ENCODE measurements around the gene RGS9.
A peak's percentile ranks its signal among the peaks of the same experiment; 100 is the strongest.
"Not testable (repeated sequence)": the region's sequence is repeated elsewhere in the genome, so short reads cannot be mapped to it uniquely, and the experiment has no call there.

Gene RGS9

DNA sequence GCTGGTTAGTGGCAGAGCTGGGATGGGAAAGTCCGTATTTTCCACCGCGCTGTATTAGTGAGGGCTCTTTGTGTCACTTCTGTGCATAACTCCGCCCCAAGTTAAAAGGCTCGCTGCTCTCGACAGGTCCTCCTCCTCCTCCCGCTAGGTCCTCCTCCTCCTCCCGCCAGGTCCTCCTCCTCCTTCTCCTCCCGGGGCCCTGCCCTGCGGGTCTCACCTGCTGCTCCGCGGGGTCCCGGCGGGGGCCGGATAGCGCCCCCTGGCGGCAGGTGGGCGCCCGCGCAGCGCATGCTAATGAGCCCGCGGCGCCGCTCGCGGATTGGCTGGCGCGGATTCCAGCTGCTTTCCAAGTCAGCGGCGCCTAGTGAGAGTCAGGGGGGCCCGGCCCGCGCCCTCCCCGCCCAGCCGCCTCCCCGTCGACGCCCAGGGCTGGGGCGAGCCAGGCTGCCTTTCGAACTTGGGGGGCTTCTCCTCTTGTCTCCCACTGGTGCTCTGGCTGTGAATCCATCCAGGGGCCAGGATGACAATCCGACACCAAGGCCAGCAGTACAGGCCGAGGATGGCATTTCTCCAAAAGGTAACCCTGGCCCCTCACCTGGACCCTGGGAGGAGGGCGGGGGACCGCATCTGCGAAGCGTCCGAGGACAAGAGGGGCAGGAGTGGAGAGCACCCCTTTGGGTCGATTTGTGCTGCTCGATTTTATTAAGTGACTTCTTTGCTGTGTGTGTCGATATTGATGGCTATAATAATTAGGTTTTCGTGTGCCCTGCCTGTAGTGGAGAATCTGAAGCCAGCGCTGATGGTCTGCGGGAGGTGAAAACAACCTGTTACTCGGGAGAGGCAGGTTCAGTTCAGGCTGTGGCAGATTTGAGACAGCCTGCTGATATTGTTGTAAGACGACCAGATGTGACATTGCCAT is at the start of gene RGS9:
TSS of gene RGS9 (plus strand) at position 350 of the 919 bp plus-strand sequence. CDS start at position 521, 171 bp downstream.
- peak; percentile 58 to 82 for DNase-seq (ENCODE audit: low read depth in 1 of 2, low spot score in 1 of 2)

DNA sequence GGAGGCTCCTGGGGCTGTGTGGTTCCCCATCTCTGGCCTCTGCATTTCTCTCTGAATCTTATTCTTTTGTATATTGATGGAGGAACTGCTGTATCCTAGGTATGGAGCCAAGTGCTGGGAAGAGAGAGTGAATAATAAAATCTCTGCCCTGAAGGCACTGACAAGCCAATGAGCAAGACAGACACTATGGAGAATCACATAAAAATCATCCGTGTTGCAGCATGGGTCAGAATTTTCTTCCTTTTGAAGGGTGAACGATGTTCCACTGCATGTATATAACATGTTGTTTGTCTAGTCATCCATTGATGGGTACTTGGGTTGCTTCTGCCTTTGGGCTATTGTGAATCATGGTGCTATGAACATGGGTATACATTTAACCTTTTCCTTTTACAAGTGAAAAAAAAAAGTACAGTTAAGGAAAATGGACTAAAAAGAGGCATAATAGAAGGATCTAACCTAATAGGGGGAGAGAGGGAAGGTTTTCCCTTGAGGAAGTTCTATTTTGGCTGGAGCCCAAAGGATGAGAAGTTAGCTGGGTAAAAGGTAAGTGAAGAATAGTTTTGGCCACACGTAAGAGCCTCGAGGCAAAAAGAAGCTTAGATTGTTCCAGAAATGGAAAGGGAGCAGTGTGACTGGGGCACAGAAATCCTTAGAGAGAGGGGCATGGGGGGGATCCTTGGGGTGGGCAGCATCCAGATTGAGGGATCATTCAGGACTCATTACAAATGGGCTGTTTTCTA is 48.4 kb upstream of the RGS9 start:
- DNase-seq (ENCODE audit: low read depth in 1 of 2, low spot score in 1 of 2), result no peak

DNA sequence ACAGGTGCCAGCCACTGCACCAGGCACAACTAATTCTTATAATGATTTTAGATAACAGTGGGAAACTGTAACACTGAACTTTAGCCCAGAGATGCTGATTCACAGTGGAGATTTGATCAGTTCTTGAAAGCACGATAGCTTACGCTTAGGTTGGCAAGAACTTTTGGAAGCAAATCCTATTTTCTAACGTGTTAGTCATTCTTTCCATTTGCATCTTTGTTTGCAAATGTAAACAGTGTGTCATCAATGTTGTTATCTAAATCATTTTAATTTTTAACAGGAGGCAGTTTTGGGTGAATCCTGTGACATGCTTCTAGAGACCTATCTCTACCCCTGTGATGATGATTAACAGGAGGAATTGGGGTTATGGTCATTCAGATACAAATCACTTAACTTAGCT is 44.9 kb upstream of the RGS9 start:
- DNase-seq (ENCODE audit: low read depth in 1 of 2, low spot score in 1 of 2), result no peak

DNA sequence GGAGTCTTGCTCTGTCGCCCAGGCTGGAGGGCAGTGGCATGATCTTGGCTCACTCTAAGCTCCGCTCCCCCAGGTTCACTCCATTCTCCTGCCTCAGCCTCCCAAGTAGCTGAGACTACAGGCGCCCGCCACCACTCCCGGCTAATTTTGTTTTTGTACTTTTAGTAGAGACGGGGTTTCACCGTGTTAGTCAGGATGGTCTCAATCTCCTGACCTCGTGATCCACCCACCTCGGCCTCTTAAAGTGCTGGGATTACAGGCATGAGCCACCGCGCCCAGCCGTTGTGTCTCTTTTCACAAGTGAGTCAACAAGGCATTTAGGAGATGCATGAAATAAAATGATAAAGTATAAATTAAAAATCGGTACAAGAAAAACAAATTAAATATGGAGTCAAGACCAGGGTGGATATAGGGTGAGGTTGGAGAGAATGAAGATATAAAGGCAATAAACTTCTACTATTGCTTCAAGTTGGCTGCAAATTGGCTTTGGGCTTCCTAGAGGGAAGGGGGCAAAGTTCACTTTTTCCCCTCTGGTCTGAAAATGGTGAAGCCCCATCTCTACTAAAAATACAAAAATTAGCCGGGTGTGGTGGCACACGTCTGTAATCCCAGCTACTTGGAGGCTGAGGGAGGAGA is 44.3 kb upstream of the RGS9 start:
- DNase-seq (ENCODE audit: low read depth in 1 of 2, low spot score in 1 of 2), result not testable (repeated sequence)

DNA sequence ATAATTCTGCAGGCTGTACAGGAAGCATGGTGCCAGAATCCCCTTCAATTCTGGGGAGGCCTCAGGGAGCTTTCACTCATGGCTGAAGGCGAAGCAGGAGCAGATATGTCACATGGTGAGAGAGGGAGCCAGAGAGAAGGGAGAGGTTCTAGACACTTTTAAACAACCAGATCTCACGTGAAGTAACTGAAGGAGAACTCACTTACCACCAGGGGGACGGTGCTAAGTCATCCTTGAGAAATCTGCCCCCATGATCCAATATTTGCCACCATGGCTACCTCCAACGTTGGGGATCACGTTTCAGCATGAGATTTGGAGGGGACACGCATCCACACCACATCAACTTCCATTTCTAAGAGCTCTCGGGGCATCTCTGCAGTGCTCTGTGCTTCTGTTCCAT is 43.2 kb upstream of the RGS9 start:
- DNase-seq (ENCODE audit: low read depth in 1 of 2, low spot score in 1 of 2), result no peak

DNA sequence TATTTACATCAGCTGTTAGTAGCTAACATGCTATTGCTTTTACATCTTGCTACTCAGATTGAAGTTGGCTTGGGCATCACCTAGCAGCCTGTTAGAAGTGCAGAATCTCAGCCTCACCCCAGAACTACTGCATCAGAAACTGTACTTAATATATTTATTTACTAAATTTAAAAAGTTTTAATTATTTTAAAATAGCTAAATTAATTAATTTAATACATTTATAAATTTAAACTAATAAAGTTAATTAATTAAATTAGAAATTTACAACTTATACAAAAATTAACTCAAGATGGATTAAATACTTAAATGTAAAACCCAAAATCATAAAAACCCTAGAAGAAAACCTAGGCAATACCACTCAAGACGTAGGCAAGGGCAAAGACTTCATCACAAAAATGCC is 41.7 kb upstream of the RGS9 start:
- DNase-seq (ENCODE audit: low read depth in 1 of 2, low spot score in 1 of 2), result no peak

DNA sequence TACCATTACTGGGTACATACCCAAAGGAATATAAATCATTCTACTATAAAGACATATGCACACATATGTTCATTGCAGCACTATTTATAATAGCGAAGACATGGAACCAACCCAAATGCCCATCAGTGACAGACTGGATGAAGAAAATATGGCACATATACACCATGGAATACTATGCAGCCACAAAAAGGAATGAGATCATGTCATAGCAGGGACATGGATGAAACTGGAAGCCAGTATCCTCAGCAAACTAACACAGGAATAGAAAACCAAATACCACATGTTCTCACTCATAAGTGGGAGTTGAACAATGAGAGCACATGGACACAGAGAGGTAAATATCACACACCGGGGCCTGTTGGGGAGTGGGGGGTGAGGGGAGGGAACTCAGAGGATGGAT is 40.8 kb upstream of the RGS9 start:
- DNase-seq (ENCODE audit: low read depth in 1 of 2, low spot score in 1 of 2), result not testable (repeated sequence)

DNA sequence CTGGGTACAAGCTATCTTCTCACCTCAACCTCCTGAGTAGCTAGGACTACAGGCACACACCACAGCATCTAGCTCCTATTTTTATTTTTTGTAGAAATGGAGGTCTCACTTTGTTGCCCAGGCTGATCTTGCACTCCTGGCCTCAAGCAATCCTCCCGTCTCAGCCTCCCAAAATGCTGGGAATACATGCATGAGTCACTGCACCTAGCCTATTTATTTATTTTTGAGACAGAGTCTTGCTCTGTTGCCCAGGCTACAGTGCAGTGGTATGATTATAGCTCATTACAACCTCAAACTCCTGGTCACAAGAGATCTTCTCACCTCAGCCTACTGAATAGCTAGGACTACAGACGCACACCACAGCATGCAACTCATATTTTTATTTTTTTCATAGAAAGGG is 40.1 kb upstream of the RGS9 start:
- no peak for DNase-seq (ENCODE audit: low read depth in 1 of 2, low spot score in 1 of 2)

DNA sequence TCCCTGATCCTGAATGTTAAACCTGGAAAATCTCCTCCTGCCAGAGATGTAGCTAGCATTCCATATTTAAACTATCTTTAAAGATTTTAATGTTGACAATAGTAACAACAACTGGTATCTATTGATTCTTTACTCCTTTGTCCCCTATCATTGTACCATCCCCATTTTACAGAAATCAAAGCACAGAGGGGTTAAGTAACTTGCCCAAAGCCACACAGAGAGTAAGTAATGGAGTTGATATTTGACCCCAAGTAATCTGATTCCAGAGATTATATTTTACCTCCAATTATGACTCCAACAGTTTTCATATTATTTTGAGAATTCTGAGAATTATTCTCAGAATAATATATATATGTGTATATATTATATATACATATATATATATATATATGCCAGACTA is 37.7 kb upstream of the RGS9 start:
- no peak for DNase-seq (ENCODE audit: low read depth in 1 of 2, low spot score in 1 of 2)

DNA sequence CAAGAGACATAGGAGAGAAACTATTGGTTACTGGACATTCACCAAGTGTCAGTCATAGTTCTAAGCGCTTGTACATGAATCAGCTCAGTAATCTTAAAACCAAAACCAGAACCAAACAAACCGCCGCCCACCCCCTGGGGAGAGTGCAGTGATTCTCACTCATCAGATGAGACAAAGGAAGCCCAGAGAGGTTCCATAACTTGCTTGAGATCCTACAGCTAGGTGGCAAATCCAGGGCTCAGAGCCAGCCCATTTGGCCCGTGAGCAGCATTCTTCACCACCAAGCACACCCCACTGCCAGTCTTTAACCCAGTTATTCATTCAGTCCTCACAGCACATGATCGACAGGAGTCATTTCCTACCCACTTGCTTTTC is 37.2 kb upstream of the RGS9 start:
- DNase-seq (ENCODE audit: low read depth in 1 of 2, low spot score in 1 of 2), result peak; percentile 20 to 55

DNA sequence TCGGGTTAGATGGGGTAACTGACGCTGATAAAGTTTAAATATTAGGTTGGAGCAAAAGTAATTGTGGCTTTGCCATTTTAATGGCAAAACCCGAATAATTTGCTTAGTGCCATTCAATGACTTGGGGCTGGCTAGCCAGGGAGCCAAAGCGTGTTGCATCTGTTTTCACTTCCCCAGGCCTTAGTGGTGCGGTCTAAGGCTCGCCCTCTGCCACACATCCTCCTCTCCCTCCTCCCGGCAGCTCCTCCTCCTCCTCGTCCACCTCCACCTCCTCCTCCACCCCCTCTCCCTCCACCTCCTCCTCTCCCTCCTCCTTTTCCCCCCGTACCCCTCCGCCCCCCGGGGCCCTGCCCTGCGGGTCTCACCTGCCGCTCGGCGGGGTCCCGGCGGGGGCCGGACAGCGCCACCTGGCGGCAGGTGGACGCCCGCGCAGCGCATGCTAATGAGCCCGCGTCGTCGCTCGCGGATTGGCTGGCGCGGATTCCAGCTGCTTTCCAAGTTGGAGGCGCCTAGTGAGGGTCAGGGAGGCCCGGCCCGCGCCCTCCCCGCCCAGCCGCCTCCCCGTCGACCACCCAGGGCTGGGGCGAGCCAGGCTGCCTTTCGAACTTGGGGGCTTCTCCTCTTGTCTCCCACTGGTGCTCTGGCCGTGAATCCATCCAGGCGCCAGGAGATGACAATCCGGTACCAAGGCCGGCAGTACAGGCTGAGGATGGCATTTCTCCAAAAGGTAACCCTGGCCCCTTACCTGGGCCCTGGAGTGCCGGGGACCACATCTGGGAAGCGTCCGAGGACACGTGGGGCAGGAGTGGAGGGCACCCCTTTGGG is 36.6 kb upstream of the RGS9 start:
- peak; percentile 59 to 72 for DNase-seq (ENCODE audit: low read depth in 1 of 2, low spot score in 1 of 2)

DNA sequence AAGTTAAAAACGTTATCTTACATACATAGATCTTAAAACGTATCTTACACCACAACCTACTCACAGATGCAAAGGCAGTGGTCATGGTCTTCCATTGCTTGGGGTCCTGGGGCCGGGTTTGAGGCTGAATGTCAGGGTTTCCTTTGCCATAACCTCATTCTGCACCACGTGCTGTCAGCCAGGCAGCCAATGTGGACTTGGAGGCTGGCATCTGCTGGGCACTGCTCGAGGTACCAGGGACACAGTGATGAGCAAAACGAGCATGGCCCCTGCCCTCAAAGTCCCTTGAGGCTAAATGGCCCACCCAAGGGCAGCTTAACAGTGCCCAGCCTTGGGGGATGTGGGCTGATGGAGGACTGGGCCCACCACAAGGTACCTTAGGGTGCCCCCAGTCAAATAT is 35.8 kb upstream of the RGS9 start:
- no peak for DNase-seq (ENCODE audit: low read depth in 1 of 2, low spot score in 1 of 2)

DNA sequence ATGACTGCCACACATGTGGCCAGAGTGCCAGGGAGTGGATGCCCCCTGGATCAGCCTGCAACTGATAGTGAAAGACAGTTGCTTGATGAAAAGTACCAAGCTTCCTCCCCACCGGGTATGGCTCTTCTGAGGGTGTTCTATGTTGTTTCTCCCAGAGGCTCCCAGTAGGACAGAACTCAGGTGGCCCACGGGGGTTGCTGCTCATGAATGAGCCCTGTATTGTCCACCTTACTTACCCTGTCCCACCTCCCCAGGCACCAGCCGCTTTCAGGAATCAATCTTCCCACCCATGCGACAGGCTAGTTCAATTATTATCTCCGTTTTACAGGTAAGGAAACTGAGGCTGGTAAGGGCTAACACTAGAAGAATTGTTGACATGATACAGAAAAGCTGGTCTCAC is 34.9 kb upstream of the RGS9 start:
- DNase-seq (ENCODE audit: low read depth in 1 of 2, low spot score in 1 of 2), result no peak

DNA sequence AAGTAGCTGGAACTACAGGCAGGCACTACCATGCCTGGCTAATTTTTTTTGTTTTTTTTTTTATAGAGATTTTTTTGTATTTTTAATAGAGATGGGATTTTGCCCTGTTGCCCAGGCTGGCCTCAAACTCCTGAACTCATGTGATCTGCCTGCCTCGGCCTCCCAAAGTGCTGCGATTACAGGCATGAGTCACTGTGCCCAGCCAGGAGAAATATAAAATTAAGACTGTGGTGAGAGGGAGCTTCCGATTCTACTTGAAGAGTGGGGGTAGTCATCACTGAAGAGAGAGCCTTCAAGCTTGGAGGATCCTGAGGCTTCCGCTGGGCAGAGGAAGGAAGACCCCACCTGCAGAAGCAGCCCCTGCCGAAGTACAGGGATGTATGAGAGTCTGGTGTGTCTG is 34.4 kb upstream of the RGS9 start:
- DNase-seq (ENCODE audit: low read depth in 1 of 2, low spot score in 1 of 2), result no peak

DNA sequence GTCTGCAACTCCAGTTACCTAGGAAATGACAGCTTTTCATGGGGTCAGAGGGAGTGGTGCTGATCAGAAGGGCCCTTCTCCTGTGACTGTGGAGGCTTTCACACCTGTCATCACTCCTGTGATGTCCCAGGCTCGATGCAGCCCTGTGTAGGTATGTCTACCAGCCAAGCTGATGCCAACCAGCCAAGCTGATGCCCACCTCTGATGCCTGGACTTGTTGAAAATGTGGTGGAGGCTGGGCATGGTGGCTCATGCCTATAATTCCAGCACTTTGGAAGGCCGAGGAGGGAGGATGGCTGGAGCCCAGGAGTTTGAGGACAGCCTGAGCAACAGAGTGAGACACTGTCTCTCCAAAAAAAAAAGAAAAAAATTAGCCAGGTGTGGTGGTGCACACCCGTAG is 33.7 kb upstream of the RGS9 start:
- DNase-seq (ENCODE audit: low read depth in 1 of 2, low spot score in 1 of 2), result no peak

DNA sequence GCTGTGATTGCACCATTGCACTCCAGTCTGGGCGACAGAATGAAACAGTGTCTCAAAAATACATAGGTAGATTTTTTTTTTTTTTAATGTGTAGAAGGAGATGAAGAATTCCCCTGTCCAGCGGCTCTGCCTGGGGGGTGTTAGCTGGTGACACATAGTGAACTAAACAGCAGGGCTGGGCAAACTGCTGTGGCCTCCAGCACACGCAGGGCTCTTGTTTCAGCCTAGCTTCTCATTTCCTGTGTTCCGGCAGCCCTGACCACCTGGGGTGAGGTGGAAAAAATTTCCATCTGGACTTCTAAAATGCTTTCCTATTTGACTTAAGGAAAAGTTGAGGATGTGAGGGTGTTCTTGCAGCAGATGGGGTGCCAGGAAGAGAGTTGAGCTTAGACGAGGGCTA is 33.3 kb upstream of the RGS9 start:
- no peak for DNase-seq (ENCODE audit: low read depth in 1 of 2, low spot score in 1 of 2)

DNA sequence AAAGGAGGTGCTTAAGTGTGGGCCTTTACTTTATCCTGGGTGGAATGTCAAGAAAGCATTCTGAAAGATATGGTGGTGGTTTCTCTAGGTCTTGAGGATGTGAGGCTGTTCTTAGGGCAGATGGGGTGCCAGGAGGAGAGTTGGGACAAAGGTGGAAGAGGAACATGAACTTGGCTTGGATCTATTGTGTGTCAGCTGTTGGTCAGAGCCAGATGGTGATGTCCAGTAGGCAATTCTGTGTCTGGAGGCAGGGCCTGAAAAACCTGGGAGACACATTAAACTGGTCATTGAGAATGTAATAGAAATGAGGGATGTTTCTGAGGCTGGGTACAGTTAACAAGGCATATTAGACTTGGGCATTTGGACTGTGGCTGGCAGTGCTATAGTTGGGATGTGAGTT is 32.6 kb upstream of the RGS9 start:
- DNase-seq (ENCODE audit: low read depth in 1 of 2, low spot score in 1 of 2), result no peak

DNA sequence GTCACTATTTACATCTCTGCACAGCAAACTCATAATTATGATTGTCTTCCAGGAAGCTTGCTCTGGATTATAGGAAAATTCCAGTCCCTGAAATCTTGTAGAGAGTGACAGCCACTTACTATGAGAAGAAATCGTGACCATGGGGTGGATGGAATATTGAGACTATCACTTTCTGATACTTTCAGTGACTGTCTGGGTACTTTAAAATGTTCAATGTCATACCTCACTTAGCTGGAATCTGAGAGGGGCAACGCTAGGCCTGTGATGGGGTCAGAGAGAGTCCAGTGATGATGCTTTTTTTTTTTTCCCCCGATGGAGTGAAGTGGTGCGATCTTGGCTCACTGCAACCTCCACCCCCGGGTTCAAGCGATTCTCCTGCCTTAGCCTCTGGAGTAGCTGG is 32.2 kb upstream of the RGS9 start:
- DNase-seq (ENCODE audit: low read depth in 1 of 2, low spot score in 1 of 2), result no peak

DNA sequence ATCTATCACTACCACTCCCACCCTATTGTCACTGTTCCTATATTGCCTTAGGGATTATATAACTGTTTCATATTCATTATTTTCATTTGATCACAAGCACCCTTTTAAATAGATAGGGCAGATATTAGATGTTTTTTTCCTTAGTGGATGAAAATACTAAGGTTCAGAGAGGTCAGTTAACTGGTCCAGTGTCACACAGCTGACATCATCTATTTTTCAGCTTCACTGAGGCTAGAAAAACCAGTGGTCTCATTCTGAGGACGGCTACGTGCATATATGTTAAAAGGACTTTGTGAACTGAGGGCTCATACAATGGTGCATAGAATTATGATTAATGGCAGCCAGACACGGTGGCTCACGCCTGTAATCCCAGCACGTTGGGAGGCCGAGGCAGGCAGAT is 29.0 kb upstream of the RGS9 start:
- DNase-seq (ENCODE audit: low read depth in 1 of 2, low spot score in 1 of 2), result no peak

DNA sequence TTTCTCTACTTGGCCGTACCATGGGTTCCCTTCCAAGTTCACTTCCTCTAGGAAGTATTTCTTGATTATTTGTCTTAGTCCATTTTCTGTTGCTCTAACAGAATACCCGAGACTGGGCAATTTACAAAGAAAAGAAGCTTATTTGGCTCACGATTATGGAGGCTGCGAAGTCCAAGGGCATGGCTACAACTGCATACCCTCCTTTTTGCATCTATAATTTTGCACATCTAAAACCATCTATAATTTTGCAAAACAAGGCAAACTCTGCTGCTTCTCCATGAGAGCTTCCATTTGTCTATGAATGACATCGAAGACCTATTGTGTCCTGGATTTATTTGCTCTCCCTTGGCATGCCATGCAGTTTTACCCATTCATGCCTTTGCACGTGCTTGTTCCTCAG is 27.6 kb upstream of the RGS9 start:
- no peak for DNase-seq (ENCODE audit: low read depth in 1 of 2, low spot score in 1 of 2)

DNA sequence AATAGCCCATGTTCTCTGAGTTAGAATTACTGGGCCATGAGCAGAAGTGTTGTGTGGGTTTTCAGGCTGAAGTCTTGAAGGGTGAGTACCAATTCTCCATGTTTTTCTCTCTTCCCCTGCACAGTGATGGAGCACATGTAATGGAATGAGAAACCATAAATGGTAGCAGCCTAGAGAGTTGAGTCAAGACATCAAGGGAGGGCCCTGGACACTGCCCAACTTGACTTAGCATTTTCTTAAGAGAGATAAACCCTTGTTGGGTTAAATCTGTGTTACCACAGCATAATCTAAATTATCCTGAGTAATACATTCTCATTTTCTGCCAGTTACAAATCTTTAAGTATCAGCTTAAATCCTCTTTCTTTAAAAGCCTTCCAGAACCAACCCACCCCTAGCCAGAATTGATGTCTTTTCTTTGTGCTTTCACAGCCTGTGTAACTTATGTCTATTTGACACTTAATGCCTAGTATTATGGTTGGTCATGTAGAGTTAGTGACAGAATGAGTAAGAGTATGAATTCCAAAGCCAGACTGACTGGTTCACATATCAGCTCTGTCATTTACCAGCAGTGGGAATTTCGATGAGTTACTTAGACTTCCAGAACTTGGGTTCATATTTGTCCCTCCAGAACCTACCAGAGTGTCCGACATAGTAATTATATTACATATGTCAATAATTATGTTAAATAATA is 27.0 kb upstream of the RGS9 start:
- no peak for DNase-seq (ENCODE audit: low read depth in 1 of 2, low spot score in 1 of 2)
